Measurements from ENCODE around the gene MAGEA1.
"Not testable (repeated sequence)": the region's sequence is repeated elsewhere in the genome, so short reads cannot be mapped to it uniquely, and the experiment has no call there.

MAGEA1 gene, protein sequence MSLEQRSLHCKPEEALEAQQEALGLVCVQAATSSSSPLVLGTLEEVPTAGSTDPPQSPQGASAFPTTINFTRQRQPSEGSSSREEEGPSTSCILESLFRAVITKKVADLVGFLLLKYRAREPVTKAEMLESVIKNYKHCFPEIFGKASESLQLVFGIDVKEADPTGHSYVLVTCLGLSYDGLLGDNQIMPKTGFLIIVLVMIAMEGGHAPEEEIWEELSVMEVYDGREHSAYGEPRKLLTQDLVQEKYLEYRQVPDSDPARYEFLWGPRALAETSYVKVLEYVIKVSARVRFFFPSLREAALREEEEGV

GRCh38 chrX:153179131-153179530 lies at the start of gene MAGEA1:
TSS of gene MAGEA1 (plus strand) at chrX:153179284. CDS start at chrX:153182390, 3,106 bp downstream.
- DNase-seq: no peak

DNA sequence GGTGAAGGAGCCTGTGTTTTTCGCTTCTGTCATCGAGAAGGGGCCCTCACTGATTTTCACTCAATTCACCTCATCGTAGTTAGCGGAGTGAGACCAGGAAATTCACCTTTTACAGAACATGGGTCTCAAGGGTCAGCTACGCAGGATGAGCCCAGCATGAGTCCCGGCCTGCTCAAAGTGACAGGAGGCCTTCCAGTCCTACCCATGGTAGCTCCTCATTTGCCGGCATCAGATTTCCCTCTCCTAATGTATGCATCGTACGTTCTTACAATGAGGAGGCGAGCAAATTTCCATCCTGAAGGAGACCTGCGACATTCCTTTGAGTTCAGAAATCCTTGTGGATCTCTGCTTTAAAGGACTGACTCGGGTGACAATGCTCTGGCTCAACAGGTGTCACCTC lies 46.2 kb upstream of the MAGEA1 start:
- DNase-seq: not testable (repeated sequence)

- not testable (repeated sequence) for DNase-seq
Observed at GRCh38 chrX:153139074-153139473, 40.0 kb upstream of the MAGEA1 start.

DNA sequence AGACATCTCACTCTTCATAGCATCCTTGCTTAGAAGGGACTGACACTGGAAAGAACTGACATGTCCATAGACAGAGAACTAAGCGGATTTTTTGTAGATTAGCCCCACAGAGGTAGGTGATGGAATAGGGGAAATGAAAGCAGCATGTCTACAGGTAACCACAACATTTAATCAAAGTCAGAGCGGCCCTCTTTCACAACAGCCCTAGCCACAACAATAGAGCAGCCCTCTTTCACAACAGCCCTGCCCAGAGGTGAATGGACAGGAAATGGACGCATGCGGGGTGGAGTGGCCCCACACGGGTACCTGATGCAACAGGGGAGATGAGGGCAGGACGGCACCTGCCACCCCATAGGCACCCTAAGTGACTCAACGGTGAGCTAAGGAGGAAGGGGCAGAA lies 32.8 kb upstream of the MAGEA1 start:
- DNase-seq: not testable (repeated sequence)

GRCh38 chrX:153153516-153153915 lies 25.6 kb upstream of the MAGEA1 start:
- DNase-seq: no peak

DNA sequence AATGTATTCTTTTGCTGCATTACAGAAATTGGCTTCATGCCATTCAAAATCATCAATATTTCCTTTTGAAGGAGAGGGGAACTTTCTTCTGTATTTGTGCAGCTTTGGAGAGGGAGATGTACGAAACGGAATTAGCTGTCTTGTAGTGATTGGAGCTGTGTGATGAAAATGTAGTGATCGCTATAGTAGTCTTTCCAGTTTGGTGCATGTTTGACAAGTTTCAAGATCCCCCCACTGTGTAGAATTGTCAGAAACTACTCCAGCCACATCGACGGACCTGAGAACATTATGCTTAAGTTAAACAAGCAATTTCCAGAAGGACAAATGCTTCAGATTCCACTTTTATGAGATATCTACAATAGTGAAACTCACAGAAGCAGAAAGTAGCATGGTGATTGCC lies 21.6 kb upstream of the MAGEA1 start:
- DNase-seq: no peak

- no peak for DNase-seq
Observed at GRCh38 chrX:153158319-153158718, 20.8 kb upstream of the MAGEA1 start.

DNA sequence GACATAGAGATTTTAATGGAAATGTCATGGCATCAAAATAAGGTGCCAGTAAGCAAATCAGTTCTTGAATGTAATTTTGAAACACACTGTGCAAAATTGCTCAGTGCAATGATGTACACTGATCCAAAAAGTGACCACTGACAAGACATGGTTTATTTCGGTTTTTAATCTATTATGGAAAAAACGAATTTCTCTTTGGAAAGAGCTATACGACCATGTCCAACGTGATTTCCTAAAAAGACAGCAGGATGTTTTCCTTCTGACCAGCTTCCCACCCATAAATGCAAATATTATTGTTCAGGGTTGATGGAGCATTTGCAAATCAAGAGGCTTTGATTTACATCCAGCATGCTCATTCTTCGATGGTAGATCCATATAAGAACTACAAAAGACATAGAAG lies 17.1 kb upstream of the MAGEA1 start:
- DNase-seq: no peak

DNA sequence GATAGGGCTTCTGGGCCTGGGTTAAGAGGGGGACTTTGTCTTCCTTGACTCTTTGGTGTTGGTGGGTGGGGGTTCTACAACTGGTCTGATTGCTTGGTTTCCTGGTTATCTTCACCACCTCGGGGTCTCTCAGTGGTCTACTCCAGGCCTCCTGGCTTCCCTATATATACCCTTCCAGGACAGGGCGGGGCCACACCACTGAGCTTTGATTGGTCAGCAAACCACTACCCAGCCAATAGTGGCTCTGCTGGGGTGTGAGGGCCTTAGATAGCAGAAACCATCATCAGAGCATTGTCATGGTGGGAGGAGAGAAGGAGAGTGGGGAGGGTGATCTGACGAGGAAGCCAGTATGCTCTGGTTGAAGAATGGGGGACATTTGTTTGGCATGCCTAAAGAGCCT lies 14.4 kb upstream of the MAGEA1 start:
- DNase-seq: no peak

DNA sequence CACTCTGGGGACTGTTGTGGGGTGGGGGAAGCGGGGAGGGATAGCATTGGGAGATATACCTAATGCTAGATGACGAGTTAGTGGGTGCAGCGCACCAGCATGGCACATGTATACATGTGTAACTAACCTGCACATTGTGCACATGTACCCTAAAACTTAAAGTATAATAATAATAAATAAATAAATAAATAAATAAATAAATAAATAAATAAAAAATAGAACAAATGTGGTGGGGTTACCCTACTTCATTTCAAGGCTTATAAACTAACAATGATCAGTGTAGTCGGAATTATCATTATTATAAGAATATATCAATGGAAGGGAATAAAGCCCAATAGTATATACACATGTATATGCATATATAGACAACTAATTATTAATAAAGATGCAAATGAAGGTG lies 10.7 kb upstream of the MAGEA1 start:
- DNase-seq: not testable (repeated sequence)

GRCh38 chrX:153181822-153182221 lies 2.7 kb downstream of the MAGEA1 start:
- no peak for DNase-seq

DNA sequence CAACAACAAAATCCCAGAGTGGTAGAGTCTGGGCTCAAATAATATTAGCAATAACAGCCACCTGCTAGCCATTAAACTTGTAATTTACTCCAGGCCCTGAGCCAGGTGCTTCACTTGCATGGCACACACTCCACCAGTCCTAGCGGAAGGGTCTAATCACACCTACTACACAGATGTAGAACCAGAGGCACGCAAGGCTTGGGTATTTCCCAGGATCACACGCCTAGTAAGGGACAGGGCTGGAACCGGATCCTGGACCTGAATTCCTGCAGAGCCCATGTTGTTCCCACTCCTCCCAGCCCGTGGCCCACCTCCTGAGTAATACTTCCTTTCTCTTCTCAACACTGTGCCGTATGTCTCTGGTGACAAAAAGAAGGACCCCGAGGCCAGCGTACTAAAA lies 5.7 kb downstream of the MAGEA1 start:
- no peak for DNase-seq

- no peak for DNase-seq
Observed at GRCh38 chrX:153190381-153190780, 11.3 kb downstream of the MAGEA1 start.

GRCh38 chrX:153200462-153200861 lies 21.4 kb downstream of the MAGEA1 start:
- DNase-seq: no peak

- DNase-seq: no peak
Observed at GRCh38 chrX:153206425-153207046, 27.5 kb downstream of the MAGEA1 start.

- DNase-seq: no peak
Observed at GRCh38 chrX:153209347-153209746, 30.3 kb downstream of the MAGEA1 start.

DNA sequence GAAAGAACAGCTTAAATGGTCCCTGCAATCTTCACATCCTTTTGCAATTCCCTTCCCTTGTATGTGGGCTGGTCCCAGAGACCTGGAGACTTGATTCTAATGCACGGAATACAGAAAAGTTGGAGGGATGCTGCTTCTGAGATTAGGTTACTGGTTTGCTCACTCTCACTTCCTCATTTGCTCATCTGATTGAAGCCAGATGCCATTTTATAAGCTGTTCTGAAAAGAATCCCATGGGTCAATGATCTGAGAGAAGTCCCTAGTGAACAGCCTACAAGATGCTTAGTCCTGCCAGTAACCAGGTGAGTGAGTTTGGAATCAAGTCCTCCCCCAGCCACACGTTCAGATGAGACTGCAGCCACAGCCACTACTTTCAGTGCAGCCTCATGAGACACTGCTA lies 35.9 kb downstream of the MAGEA1 start:
- no peak for DNase-seq

GRCh38 chrX:153216926-153217325 lies 37.8 kb downstream of the MAGEA1 start:
- DNase-seq: no peak

DNA sequence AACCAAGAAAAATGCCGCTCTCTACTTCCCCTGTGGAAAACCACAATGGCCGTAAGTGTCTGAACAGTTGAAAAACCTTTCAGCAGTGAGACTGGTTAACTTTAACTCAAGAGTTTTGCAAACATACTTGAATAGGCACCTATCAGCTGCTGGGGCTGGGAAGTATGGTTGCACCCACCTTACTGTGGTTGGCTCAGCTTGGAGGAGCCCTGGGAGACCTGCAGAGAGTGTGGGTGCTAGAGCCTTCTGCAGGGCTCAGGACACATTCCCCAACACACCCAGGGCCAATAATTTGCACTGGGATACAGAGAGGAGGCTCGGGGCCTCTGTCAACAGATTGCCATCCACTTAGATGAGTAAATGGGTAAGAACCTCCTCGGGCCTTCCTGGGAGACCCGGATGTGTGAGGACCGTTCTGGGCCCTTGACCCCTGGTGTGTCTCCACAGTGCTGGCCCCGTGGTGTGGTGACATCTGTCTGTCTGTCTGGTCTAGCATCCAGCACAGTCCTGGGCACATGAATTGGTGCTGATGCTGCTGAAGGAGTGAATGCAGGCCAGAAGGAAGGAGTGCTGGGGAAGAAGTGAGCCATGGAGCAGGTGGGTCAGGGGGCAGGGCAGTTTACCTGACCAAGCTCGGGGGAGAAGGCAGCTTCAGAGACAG lies 46.5 kb downstream of the MAGEA1 start:
- no peak for DNase-seq

DNA sequence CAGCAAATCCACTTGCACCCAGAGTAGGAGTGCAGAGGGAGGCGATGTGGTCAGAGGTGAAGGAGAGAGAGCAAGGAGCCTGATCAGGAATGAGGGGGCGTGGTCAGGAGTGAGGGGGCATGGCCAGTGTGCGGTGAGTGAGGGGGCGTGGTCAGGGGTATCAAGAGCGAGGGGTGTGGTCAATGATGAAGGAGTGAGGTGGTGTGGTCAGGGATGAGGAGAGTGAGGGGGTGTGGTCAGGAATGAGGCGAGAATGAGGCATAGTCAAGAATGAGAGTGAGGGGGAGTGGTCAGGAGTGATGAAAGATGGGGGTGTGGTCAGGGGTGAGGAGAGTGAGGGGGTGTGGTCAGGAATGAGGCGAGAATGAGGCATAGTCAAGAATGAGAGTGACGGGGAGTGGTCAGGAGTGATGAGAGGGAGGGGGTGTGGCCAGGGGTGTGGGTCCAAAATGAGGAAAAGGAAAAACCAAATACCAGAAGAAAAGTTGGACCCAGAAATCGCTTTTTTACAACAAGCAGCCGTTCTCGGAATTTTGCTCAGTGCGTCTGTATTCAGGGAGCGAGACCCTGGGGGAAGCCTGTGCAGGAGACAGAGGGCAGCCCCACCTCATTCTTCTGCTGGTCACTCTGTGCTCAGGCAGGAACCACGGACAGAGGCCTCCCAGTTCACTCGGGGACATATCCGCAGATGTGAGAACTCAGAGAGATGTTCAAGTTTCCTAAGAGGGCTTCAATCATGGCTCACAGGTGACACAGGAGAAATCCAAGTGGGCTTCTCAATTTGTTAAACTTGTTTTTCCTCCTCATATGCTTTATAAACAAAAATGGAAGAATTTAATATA lies 47.5 kb downstream of the MAGEA1 start:
- DNase-seq: no peak
